ENCODE measurements around the gene AGPAT3.

DNA sequence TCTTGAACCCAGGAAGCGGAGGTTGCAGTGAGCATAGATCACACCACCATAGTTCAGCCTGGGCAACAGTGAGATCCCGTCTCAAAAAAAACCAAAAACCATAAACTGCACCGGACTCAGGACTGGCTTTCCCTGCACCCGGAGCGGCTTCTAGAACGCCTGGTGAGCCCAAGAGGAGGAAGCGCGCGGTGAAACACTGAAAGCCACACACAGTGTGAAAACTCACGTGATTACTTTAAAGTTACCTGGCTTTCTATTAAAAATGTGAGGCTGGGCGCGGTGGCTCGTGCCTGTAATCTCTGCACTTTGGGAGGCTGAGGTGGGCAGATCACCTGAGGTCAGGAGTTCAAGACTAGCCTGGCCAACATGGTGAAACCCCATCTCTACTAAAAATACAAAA is 140.0 kb downstream of the AGPAT3 start:
- TF ChIP-seq ZNF571 (tag by site-specific recombination; IDR thresholded peaks at IDR 0.05): no peak
- no peak for TF ChIP-seq YY1 (tag by site-specific recombination; IDR thresholded peaks at IDR 0.05)
- TF ChIP-seq, protein P1, sequence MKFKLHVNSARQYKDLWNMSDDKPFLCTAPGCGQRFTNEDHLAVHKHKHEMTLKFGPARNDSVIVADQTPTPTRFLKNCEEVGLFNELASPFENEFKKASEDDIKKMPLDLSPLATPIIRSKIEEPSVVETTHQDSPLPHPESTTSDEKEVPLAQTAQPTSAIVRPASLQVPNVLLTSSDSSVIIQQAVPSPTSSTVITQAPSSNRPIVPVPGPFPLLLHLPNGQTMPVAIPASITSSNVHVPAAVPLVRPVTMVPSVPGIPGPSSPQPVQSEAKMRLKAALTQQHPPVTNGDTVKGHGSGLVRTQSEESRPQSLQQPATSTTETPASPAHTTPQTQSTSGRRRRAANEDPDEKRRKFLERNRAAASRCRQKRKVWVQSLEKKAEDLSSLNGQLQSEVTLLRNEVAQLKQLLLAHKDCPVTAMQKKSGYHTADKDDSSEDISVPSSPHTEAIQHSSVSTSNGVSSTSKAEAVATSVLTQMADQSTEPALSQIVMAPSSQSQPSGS (tag by site-specific recombination; IDR thresholded peaks at IDR 0.05; ENCODE audit: low read depth): no peak
- TF ChIP-seq, protein P2, sequence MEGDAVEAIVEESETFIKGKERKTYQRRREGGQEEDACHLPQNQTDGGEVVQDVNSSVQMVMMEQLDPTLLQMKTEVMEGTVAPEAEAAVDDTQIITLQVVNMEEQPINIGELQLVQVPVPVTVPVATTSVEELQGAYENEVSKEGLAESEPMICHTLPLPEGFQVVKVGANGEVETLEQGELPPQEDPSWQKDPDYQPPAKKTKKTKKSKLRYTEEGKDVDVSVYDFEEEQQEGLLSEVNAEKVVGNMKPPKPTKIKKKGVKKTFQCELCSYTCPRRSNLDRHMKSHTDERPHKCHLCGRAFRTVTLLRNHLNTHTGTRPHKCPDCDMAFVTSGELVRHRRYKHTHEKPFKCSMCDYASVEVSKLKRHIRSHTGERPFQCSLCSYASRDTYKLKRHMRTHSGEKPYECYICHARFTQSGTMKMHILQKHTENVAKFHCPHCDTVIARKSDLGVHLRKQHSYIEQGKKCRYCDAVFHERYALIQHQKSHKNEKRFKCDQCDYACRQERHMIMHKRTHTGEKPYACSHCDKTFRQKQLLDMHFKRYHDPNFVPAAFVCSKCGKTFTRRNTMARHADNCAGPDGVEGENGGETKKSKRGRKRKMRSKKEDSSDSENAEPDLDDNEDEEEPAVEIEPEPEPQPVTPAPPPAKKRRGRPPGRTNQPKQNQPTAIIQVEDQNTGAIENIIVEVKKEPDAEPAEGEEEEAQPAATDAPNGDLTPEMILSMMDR (tag by site-specific recombination; IDR thresholded peaks at IDR 0.05): no peak
- no peak for TF ChIP-seq ZNF561 (tag by site-specific recombination; IDR thresholded peaks at IDR 0.05; ENCODE audit: borderline replicate concordance)
- TF ChIP-seq SETDB1 (IDR thresholded peaks at IDR 0.05; ENCODE audit: insufficient read length, low read length): no peak
- no peak for TF ChIP-seq ZIC2 (tag by site-specific recombination; IDR thresholded peaks at IDR 0.05)
- no peak for TF ChIP-seq ZNF24 (tag by site-specific recombination; IDR thresholded peaks at IDR 0.05)
- no peak for TF ChIP-seq ZEB2 (tag by site-specific recombination; IDR thresholded peaks at IDR 0.05)
- no peak for TF ChIP-seq ZNF121 (tag by site-specific recombination; IDR thresholded peaks at IDR 0.05)
- no peak for TF ChIP-seq GLI4 (tag by site-specific recombination; IDR thresholded peaks at IDR 0.05)
- TF ChIP-seq, protein P3, sequence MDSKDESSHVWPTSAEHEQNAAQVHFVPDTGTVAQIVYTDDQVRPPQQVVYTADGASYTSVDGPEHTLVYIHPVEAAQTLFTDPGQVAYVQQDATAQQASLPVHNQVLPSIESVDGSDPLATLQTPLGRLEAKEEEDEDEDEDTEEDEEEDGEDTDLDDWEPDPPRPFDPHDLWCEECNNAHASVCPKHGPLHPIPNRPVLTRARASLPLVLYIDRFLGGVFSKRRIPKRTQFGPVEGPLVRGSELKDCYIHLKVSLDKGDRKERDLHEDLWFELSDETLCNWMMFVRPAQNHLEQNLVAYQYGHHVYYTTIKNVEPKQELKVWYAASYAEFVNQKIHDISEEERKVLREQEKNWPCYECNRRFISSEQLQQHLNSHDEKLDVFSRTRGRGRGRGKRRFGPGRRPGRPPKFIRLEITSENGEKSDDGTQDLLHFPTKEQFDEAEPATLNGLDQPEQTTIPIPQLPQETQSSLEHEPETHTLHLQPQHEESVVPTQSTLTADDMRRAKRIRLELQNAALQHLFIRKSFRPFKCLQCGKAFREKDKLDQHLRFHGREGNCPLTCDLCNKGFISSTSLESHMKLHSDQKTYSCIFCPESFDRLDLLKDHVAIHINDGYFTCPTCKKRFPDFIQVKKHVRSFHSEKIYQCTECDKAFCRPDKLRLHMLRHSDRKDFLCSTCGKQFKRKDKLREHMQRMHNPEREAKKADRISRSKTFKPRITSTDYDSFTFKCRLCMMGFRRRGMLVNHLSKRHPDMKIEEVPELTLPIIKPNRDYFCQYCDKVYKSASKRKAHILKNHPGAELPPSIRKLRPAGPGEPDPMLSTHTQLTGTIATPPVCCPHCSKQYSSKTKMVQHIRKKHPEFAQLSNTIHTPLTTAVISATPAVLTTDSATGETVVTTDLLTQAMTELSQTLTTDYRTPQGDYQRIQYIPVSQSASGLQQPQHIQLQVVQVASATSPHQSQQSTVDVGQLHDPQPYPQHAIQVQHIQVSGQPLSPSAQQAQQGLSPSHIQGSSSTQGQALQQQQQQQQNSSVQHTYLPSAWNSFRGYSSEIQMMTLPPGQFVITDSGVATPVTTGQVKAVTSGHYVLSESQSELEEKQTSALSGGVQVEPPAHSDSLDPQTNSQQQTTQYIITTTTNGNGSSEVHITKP (tag by site-specific recombination; IDR thresholded peaks at IDR 0.05): no peak
- TF ChIP-seq ZNF302 (tag by site-specific recombination; IDR thresholded peaks at IDR 0.05; ENCODE audit: low read depth): no peak
